Measurements from ENCODE around the gene SCAMP4.
A peak's percentile ranks its signal among the peaks of the same experiment; 100 is the strongest.

The SCAMP4 gene

DNA sequence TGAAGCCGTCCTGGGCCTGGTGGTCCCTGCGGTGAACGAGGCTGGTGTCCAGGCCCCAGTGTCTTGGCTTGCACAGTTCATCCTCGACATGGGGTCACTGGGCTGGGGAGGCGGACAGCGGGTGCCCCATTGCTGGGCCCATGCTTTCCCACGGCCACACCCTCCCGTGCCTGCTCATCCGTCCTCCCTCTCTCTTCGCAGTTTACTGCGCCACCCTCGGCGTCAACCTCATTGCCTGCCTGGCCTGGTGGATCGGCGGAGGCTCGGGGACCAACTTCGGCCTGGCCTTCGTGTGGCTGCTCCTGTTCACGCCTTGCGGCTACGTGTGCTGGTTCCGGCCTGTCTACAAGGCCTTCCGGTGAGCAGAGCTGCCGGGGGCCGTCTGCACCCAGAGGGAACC lies 12.7 kb downstream of the SCAMP4 start:
- DNase-seq: no peak

DNA sequence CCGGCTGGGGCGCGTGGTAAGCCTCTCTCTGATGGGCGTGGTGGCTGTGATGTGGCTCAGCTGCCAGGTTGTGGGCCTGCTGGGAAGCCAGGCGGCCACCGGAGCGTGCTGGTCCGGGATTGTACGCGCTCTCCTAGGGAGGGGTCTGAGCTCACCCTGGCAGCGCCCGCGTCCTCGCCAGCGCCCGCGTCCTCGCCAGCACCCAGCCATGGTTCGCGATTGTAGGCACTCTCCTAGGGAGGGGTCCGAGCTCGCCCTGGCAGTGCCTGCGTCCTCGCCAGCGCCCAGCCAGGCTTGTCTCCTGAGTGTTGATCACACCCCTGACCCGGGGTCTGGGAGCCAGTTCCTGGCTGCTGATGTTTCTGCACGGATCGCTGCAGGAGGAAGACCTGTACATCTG lies 13.8 kb downstream of the SCAMP4 start:
- no peak for DNase-seq

DNA sequence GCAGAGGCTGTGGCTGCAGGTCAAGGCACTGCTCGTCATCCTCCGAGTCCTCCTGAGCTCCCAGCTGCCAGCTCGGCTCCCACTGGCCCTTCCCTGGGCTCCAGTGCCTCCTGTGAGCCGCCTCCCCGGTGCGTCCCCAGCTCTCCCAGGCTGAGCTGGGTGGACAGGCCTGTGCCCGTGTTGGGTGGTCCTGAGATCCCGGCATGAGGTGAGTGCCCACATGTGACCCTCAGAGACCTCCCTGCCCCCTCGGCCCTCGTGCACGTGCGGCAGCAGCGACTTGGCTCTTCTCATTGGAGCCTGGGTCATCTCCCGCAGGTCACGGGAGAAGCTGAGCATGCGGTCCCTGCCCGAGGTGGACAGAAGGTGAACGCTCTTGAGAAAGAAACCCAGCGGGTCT lies 15.4 kb downstream of the SCAMP4 start:
- no peak for DNase-seq

DNA sequence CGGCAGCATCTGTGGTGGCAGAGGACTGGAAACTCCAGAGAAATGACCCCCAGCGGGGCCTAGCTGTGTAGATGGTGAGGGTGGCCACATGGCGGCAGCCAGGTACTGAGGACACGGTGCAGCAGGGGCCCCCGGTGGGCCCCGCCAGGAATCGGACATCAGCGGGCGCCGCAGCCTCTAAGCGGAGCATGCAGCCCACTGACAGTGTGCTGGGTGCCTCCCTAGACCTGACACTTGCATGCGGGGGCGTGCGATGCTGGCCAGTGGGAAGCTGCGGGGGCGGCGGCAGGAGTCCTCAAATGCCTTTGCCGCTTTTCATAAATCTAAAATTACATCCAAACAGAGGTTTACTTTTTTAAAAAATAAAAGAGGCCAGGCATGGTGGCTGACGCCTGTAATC lies 16.1 kb downstream of the SCAMP4 start:
- DNase-seq: no peak

DNA sequence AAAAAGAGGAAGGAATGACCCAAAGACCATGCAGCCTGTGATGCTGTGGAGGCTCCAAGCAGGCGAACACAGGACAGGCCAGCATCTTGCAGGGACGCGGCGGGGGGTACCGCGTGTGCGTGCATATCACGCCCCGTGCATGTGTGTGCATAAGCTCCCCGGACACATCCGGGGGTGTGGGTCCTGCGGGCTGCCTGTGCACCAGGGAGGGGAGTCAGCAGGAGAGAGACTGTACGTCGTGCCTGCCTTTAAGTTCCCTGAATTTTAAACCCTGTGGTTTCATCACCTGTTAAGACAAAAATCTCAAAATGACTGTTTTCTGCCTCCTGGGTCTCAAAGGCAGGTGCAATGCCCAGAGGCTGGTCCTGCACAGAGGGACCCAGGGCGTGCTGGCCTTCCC lies 16.6 kb downstream of the SCAMP4 start:
- no peak for DNase-seq

DNA sequence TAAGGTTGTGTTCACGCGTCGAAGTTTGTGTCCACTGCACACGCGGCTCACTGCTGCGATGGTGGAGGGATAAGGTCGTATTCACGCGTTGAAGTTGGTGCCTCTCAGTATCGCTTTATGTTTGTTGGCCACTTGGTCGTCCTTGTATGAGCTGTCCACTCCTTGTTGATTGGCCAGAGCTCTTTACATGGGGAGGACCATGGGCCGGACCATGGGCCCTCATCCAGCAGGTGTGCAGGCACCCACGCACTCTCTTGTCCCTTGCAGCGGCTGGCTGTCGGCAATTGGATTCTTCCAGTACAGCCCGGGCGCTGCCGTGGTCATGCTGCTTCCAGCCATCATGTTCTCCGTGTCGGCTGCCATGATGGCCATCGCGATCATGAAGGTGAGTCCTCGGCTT lies 17.6 kb downstream of the SCAMP4 start:
- DNase-seq: no peak

DNA sequence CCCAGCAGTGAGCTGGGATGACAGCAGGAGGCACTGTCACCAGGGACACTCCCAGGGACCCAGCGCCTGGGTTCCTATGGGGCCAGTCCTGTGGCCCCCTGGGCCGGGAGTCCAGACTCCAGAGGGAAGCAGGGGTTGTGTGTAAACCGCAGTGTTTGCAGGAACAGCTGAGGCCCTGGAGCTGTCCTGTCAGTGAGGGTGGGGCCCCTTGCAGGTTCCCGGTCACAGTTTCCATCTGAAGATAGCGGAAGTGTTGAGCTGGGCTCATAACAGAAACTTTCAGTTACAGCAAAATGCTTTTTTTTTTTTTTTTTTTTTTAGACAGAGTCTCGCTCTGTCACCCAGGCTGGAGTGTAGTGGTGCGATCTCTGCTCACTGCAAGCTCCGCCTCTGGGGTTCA lies 18.1 kb downstream of the SCAMP4 start:
- no peak for DNase-seq

DNA sequence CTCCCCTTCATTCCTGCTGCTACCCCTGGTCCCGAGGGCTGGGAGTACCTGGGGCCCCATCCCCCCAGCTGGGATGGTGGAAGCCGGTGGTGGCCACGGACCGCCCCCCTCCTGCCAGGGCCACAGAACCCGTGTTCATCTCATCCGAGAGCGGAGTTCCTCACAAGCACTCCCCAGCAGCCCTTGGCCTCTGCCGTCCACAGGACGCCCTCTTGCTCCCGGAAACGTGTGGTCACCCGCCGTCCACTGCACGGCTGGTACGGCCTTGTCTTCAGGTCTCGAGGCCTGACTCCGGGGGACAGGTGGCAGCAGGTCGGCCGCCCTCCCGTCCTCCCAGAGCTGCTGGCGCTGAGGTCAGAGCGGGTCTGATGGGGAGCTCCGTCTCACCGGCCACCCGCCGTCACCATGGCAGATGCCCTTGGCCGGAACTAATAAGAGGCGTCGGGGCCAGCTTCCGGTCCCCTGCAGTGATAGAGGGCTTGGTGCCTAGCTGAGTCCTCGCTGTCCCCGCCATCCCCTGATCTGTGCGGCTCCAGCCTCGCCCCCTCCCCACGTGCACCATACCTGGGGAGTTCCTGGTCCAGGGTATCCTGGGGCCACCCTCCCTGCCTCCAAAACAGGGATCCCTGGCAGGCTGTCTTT lies 19.2 kb downstream of the SCAMP4 start:
- no peak for DNase-seq

DNA sequence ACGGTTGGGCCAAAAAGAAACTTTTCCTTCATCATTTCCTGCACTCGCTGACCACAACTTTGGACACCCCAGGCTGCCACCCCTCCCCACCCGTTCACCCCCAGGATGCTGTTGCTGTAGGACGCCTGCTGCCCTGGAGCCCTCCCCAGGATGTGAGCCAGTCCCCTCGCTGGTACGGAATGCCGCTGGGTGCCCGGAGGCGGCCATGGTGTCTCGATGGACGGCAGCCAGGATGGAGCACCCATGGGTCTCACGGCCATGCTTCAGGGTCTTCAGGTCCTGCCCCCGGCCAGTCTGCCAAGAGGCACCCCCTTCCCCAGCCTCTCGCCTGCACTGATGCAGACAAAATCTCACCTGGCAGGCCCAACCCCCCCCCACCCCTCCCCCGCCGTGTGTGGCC lies 20.3 kb downstream of the SCAMP4 start:
- no peak for DNase-seq

DNA sequence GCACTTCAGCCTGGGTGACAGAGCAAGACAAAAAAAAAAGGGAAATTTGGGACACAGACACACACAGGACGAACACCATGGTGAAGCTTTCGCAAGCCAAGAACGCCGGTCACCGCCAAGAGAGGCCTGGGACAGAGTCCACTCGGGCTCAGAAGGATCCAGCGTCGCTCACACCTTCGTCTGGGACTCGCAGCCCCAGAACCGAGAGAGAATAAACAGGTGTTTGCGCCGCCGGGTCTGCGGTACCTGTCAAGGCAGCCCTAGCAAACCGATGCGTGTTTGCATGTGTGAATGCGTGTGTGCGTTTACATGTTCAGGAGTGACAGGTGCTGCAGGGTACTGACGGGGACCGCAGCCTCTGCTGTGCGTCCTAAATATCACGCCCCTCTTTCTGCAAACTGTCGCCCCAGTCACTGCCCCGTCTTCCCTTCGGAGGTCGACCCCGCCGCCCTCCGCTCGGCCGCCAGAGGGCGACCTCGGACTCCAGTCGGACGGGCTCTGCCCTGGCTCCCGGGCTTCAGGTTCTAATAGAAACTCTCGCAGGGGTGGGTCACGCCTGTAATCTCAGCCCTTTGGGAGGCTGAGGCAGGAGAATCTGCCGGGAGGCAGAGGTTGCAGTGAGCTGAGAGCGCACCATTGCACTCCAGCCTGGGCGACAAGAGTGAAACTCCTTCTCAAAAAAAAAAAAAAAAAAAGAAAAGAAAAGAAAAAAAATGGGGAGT lies 24.0 kb downstream of the SCAMP4 start:
- peak; percentile 45 to 52 for DNase-seq

DNA sequence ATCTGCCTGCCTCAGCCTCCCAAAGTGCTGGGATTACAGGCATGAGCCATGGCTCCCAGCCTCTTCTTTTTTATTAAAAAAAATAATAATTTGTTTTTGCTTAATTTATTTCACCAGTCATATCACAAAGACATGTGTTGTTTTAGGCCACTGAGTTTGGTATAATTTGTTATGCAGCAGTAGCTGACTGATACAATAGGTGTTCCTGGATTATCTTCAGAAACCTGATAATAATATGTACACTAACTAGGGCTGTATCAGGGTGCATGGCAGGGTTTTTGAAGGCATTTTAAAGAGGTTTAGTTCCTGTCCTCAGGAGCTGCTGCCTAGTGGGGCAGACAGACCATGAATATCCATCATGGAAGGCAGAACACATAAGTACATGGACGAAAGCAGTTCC lies 26.2 kb downstream of the SCAMP4 start:
- no peak for DNase-seq

DNA sequence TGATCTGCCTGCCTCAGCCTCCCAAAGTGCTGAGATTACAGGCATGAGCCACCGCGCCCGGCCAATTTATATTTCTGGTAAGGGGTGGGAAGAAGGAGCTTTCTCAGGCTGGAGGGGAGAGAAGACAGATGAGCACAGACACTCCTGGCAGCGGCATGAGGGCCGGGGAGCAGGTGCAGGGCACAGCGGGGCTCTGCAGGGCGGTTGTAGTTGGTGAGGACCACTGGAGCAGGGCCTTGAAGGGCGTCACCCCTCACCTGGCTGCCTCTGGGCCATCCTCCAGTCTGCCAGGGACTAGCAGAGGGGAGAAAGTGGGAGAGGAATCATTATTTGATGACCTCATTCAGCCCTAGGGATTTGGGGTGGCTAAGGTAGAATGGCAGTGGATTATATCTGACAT lies 27.2 kb downstream of the SCAMP4 start:
- DNase-seq: no peak

DNA sequence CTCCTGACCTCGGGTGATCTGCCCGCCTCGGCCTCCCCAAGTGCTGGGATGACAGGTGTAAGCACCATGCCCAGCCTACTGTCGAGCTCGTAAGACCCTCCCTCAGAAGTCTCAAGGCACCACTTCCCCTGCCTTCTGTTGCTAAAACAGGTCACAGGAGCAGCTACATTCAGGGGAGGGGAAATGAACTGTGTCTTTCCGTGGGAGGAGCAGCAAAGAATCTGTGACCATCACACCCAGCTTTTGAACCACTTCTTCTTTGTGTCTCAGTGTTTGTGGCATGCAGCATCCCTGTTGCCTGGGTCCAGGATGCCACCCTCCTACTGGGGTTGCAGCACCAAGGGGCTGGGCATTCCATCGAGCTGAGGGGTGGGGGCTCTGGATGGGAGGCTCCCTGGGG lies 28.0 kb downstream of the SCAMP4 start:
- no peak for DNase-seq

DNA sequence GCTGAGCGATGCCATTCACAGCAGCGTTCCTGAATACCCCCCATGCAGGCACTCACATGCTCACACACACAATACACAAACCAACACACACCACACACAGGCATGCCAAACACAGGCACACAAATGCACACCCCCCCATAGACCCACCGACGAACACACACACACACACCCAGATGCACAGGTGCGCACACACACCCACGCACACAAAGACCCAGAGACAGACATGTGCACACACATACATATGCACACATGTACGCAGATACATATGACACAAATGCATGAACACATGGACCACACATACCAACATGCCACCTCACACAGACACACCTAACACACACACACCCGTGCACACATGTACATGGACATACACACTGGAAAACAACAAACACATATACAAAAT lies 28.7 kb downstream of the SCAMP4 start:
- DNase-seq: no peak

DNA sequence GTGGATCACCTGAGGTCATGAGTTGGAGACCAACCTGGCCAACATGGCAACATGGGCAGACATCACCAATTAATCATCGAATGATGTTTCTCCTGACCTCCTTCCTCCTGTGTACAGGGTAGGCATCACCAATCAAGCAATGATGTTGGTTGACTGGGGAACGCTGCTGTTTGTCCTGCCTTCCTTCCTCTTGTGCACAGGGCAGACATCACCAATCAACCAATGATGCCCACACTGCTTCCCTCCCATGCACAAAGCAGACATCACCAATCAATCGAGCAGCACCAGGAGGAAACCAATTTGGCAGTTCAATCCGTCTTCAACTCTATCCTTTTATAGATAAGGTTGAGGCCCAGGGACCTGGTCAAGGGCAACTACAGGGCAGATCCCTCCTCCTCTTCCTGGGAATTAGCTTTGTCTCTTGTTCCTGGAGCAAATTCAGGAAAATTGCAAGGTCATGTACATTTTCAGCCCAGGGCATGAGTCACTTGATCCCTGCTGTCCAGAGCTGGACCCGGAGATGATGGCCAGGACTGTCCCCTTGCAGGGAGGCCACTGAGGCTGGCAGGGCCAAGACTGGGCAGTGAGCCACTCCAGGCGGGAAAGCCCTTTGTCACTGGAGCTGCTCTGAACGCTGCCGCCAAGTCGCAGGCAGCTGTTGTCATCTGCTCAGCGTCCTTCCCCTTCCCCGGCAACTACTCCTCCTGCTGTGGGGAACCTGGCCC lies 30.4 kb downstream of the SCAMP4 start:
- no peak for DNase-seq

DNA sequence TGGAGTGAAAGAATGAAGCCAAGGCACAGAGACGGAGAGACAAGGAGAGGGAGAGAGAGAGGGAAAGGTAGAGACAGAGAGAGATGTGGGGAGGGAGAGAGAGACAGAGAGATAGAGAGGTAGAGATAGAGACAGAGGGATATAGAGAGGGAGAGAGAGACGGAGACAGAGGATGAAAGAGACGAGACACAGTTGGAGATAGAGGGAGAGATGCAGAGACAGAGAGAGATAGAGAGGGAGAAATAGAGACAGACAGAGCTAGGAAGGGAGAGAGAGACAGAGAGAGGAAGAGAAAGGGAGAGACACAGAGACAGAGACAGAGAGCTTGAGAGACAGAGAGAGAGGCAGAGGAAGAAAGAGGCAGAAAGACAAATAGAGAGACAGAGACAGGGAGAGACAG lies 31.2 kb downstream of the SCAMP4 start:
- DNase-seq: no peak

DNA sequence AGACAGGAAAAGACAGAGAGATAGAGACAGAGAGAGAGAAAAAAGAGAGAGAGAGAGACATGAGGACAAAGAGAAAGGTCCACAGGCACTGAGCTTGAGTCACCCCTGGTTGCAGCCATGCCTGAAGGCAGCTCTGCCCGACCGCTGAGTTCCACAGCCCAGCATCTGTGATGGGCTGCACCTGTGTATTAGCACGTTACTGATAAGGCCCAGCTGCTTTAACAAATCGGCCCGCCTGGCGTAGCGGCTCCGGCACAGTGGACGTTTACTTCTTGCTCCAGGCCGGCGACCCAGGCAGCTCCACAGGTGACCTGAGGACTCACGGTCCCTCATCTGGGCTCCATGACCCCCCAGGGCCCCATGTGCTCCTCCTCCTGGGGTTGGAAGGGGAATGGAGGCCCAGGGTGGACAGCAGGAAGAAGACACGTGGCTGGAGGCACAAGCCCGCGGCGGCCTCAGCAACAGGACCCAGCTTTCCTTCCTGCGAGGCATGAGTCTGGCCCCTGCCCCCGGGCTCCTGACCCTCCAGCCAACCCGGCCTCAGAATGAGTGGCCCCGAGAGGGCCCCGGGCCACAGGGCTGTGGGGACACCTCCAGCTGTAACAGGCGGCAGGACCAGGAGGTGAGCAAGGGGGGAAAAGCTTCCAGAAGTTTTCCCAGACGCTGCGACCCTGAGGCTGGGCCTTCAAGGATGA lies 31.9 kb downstream of the SCAMP4 start:
- no peak for DNase-seq

DNA sequence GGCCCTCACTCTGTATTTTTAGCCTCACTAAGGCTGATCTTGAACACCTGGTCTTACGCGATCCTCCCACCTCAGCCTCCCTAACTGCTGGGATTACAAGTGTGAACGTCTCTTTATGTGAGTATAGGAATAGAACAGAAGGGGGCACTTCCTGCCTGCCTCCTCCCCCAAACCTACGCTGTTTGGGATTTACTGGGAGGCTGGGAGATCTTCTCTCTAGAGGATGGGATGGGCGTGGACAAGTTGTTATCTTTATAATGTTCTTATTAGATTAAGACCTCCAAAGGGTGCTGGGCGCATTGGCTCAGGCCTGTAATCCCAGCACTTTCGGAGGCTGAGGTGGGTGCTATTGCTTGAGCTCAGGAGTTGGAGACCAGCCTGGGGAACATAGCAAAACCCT lies 32.9 kb downstream of the SCAMP4 start:
- DNase-seq: no peak

DNA sequence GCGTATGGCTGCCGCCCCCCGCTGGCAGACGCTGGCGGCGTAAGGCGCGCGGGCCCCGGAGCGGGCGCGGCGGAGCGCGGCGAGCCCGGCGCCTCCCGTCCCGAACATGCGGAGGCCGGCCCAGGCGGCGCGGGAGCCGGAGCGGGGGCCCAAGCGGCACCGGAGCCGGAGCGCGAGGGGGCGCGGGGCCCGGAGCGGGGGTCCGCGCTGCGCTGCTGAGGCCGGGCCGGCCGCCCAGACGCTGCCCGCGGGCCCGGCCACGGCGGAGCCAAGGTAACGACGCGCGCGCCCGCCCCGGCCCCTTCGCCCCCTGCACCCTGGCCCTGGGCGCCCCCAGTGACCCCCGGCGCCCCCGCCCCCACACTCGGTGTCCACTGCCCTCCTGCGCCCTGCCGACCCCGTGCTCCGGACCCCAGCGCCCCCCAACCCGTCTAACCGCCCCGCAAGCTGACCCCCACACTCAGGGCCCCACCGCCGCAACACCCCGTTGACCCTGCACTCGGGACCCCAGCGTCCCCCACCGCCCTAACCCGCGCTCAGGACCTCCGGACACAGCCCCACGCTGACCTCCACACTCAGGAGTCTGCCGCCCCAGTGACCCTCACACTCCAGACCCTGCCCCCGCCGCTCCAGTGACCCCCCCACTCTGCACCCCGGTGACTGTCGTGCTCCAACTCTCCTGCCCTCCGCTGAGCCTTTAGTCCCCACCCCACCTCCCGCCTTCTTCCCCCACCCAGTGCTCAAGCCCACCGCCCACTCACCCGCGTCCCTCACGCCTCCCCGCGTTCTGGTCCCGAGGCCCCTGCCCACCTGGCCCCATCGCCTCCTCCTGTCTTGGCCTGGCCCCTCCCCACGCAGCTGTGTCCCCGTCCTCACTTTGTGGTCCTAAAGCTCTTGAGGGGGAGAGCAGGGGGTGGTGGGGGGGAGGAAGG lies 36.2 kb downstream of the SCAMP4 start, which contains the start of gene CSNK1G2:
CSNK1G2 (plus strand) TSS at position 27 of the 932 bp plus-strand sequence. CDS start 28,601 bp downstream, outside the sequence.
- DNase-seq: no peak

DNA sequence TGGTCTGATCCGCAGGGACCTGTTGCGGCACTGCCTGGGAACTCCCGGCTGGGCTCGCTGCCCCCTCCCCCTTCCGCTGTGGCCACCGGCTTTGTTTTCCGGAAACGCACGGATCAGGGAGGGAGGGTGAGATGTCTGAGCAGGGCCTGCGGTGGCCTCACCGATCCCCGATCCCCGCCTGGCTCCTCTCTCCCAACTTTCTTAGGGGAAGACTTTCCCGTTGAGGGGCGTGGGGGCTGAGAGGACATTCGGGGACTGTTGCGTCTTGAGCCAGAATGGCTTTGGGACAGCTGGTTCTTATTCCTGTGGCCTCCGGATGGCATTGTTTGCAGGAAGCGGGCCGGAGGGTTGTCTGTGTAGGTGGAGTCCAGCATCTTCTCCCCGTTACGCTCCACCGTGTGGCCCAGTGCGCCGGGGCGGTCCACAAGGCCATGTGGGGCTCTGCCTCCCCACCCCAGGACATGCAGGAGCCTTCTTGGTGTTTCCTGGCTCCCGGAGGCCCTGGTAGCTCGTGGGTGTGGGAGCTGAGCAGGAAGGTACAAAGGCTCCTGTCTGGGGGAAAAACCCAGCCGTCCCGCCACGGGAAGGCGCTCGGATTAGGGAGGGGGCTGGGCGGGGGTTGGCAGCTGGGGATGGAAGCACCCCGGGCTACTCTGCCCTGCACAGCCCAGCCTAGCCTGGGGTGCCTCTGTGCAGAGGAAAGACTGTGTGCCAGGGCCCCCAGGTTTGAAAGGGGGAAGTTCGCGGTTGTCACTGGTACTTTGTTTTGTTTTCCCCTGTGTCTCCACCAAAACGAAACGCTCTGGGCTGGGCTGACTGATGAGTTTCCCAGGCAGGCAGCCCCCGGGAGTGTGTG lies 37.1 kb downstream of the SCAMP4 start:
- peak in 1 of 2 experiments; percentile 21 for DNase-seq

DNA sequence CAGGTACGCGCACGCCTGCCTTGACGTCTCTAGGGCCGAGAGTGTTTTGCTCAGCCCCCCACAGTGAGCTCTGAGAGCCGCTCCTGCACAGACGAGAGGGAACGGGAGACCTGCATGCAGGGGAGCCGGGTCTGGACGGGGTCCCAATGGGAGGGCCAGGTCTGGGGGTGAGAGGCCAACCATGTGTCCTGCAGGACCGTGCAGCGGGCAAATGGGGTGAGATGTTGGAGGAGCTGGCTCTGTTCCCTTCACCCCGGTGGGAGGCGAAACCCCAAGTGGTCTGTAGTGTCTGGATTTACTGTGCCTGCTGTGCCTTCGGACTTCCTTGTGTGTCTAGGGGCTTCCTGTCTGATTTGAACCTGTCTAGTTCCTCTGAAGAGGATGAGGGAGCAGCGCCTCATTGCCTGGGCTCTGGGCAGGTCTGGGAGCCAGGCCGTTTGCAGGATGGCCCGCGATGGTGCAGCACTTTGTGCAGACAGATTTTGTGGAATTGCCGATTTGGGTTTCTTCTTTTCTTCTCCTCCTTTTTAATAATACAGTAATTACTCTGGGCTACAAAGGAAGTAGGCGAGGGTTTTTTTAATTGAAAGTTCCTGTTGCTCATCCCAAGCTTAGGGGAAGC lies 37.8 kb downstream of the SCAMP4 start:
- no peak for DNase-seq

Data from NCI-H187 (cell line).